GM12878 (cell line): ENCODE measurements around the gene MTO1. TPM values are rescaled to one million over a fixed set of nuclear protein-coding genes. Genes with fewer than 3 reads are reported as not detected.

ENCODE experiments used
- ATAC-seq: fragments of 200-7000 bp; cut with Tn5 transposase; 3 replicates; pipeline ENCODE4 v1.9.1; 2020; ENCODE audit warnings: mild to moderate bottlenecking, moderate library complexity
- BruUV-seq: library from RNA; stranded (reverse); fragments of 400-500 nt; replicated peaks from 2 replicates; lab custom pipeline; 2021; lab: Mats Ljungman, UMichigan
- CTCF ChIA-PET: fragments of 300-600 bp; sonication (Branson Sonifier 250); formaldehyde crosslinking; extraction: SDS; loops from one replicate; lab custom pipeline; 2021; ENCODE audit warnings: inconsistent platforms; lab: Yijun Ruan, JAX
- POLR2A ChIA-PET: fragments of 350-600 bp; formaldehyde crosslinking; extraction: SDS; loops from one replicate; lab custom pipeline; 2021; ENCODE audit warnings: inconsistent platforms; lab: Charles Lee
- RAD21 ChIA-PET: fragments of 300-600 bp; sonication (Branson Sonifier 250); formaldehyde crosslinking; loops from one replicate; lab custom pipeline; 2023; ENCODE audit warnings: antibody characterized with exemption; ENCODE audit not compliant: unreplicated experiment; lab: Charles Lee
- SMC1A ChIA-PET: fragments of 300-600 bp; sonication (Branson Sonifier 250); formaldehyde crosslinking; loops from one replicate; lab custom pipeline; 2023; ENCODE audit not compliant: unreplicated experiment, uncharacterized antibody; lab: Charles Lee
- DNase-seq: peaks from one replicate; pipeline ENCODE4 v3.0.0-alpha.2; 2011; ENCODE audit warnings: low read depth, low spot score
- FAIRE-seq: peaks from 3 replicates; lab custom pipeline; 2011; peaks lifted over from hg19 to GRCh38; lab: Jason Lieb, UNC
- H2AFZ ChIP-seq: 2 replicates; pipeline ENCODE4 v1.6.0; 2011; ENCODE audit warnings: low read depth, low read length, control low read depth; ENCODE audit not compliant: control insufficient read depth
- H3K27ac ChIP-seq: 2 replicates; pipeline ENCODE4 v1.5.1; 2011; ENCODE audit warnings: control low read depth; ENCODE audit not compliant: control insufficient read depth, insufficient read depth
- H3K27me3 ChIP-seq, 2 experiments: replicated peaks in 1 of 2; 2 replicates each; pipeline versions ENCODE4 v1.6.0 to v1.6.1; 2011; ENCODE audit warnings: low read length in 1 of 2; ENCODE audit not compliant: control insufficient read depth in 2 of 2, insufficient read depth in 2 of 2
- H3K36me3 ChIP-seq, 2 experiments: 2 replicates each; pipeline ENCODE4 v1.5.1; 2011; ENCODE audit warnings: low read length in 1 of 2; ENCODE audit not compliant: control insufficient read depth in 2 of 2, insufficient read depth in 2 of 2
- H3K4me1 ChIP-seq: 2 replicates; pipeline ENCODE4 v1.6.1; 2011; ENCODE audit warnings: mild to moderate bottlenecking, low read length, moderate library complexity, mixed read lengths; ENCODE audit not compliant: control insufficient read depth, insufficient read depth
- H3K4me2 ChIP-seq: 2 replicates; pipeline ENCODE4 v1.6.0; 2011; ENCODE audit warnings: control low read depth; ENCODE audit not compliant: control insufficient read depth, insufficient read depth
- H3K4me3 ChIP-seq: fragments of 200-600 bp; sonication (generic); 2 replicates; pipeline ENCODE4 v1.5.1; 2016
- H3K79me2 ChIP-seq: 2 replicates; pipeline ENCODE4 v1.6.0; 2011; ENCODE audit warnings: low read length; ENCODE audit not compliant: control insufficient read depth, insufficient read depth
- H3K9ac ChIP-seq: 2 replicates; pipeline ENCODE4 v1.8.0; 2011; ENCODE audit warnings: low read length, control low read depth, mixed read lengths; ENCODE audit not compliant: control insufficient read depth, insufficient read depth
- H3K9me3 ChIP-seq: replicated peaks from 3 replicates; pipeline ENCODE4 v1.5.1; 2011; ENCODE audit warnings: mild to moderate bottlenecking, low read length; ENCODE audit not compliant: control insufficient read depth, insufficient read depth
- H4K20me1 ChIP-seq: 2 replicates; pipeline ENCODE4 v1.6.0; 2011; ENCODE audit not compliant: control insufficient read depth, insufficient read depth
- ASH2L ChIP-seq: fragments of 300-600, 200-600 bp; sonication (generic); IDR thresholded peaks from 2 replicates; pipeline ENCODE4 v1.6.1; 2017; ENCODE audit warnings: low read depth, mild to moderate bottlenecking, borderline replicate concordance
- BRCA1 ChIP-seq: IDR thresholded peaks from 2 replicates; pipeline ENCODE4 v1.6.1; 2011; ENCODE audit warnings: low read depth, low read length, improper control_type of control experiment
- CBFB ChIP-seq: IDR thresholded peaks from 2 replicates; pipeline ENCODE4 v1.6.1; 2016; ENCODE audit warnings: antibody characterized with exemption, low read depth
- CEBPB ChIP-seq, 2 experiments: fragments of 150-350 bp in 1 of 2; IDR thresholded peaks; 2 replicates each; pipeline ENCODE4 v1.6.1; 2012 to 2014; ENCODE audit warnings: low read depth in 2 of 2, low read length in 2 of 2, borderline replicate concordance in 1 of 2, inconsistent platforms in 1 of 2
- CHD2 ChIP-seq: IDR thresholded peaks from 2 replicates; pipeline ENCODE4 v1.6.1; 2011; ENCODE audit warnings: low read depth, low read length, improper control_type of control experiment, borderline replicate concordance
- GABPA ChIP-seq: IDR thresholded peaks from 2 replicates; pipeline ENCODE4 v1.6.1; 2014; ENCODE audit warnings: antibody characterized with exemption, low read depth, mild to moderate bottlenecking, inconsistent platforms
- HDGF ChIP-seq: fragments of 450-650 bp; IDR thresholded peaks from 2 replicates; pipeline ENCODE4 v1.6.1; 2016; ENCODE audit warnings: antibody characterized with exemption
- KDM1A ChIP-seq: fragments of 200-600 bp; sonication (generic); IDR thresholded peaks from 2 replicates; pipeline ENCODE4 v1.6.1; 2016; ENCODE audit warnings: borderline replicate concordance
- NBN ChIP-seq: fragments of 450-650 bp; IDR thresholded peaks from 2 replicates; pipeline ENCODE4 v1.6.1; 2016
- NFIC ChIP-seq: IDR thresholded peaks from 2 replicates; pipeline ENCODE4 v1.6.1; 2012; ENCODE audit warnings: low read depth, mild to moderate bottlenecking, inconsistent platforms, low read length, moderate library complexity
- NFYA ChIP-seq: IDR thresholded peaks from 2 replicates; pipeline ENCODE4 v1.6.1; 2011; ENCODE audit warnings: low read depth, mild to moderate bottlenecking, low read length, improper control_type of control experiment, borderline replicate concordance
- PML ChIP-seq: IDR thresholded peaks from 2 replicates; pipeline ENCODE4 v1.6.1; 2012; ENCODE audit warnings: low read length, inconsistent platforms
- RAD51 ChIP-seq: fragments of 450-650 bp; IDR thresholded peaks from 2 replicates; pipeline ENCODE4 v1.6.1; 2016; ENCODE audit warnings: moderate library complexity, mild to moderate bottlenecking, inconsistent platforms
- RCOR1 ChIP-seq: conservative IDR thresholded peaks from 2 replicates; pipeline ENCODE4 v1.6.1; 2012; ENCODE audit warnings: low read depth, low read length, improper control_type of control experiment
- SMAD5 ChIP-seq: IDR thresholded peaks from 2 replicates; pipeline ENCODE4 v1.6.1; 2016; ENCODE audit warnings: antibody characterized with exemption, low read depth
- SMC3 ChIP-seq: IDR thresholded peaks from 2 replicates; pipeline ENCODE4 v1.6.1; 2011; ENCODE audit warnings: low read length, improper control_type of control experiment, borderline replicate concordance
- SPI1 ChIP-seq: IDR thresholded peaks from 2 replicates; pipeline ENCODE4 v1.6.1; 2011; ENCODE audit warnings: low read depth, mild to moderate bottlenecking, low read length, moderate library complexity, borderline replicate concordance; ENCODE audit not compliant: insufficient read depth
- SREBF1 ChIP-seq: IDR thresholded peaks from 2 replicates; pipeline ENCODE4 v1.6.1; 2012; ENCODE audit warnings: mild to moderate bottlenecking, low read length
- SUPT20H ChIP-seq: IDR thresholded peaks from 2 replicates; pipeline ENCODE4 v1.6.1; 2011; ENCODE audit warnings: low read depth, mild to moderate bottlenecking, low read length, moderate library complexity, borderline replicate concordance; ENCODE audit not compliant: control insufficient read depth
- ZSCAN29 ChIP-seq: fragments of 450-650 bp; IDR thresholded peaks from 2 replicates; pipeline ENCODE4 v1.6.1; 2017; ENCODE audit warnings: mild to moderate bottlenecking, moderate library complexity
- WGBS: methylation state at CpG from one replicate; pipeline ENCODE4 v1.1.6; 2016; ENCODE audit warnings: low lambda C conversion rate; ENCODE audit not compliant: insufficient replicate concordance, insufficient coverage; ENCODE audit errors: missing lambda C conversion rate; 5-methylcytosine and 5-hydroxymethylcytosine counted together
- in situ Hi-C: fragments of 300-500 bp; cut with MboI; formaldehyde crosslinking; loops from 9 replicates; pipeline ENCODE4 v1.14.3; 2018; ENCODE audit warnings: mixed read lengths
- intact Hi-C: fragments of 100-400 bp; cut with micrococcal nuclease; formaldehyde crosslinking; loops from one replicate; pipeline ENCODE4 v1.14.2; 2022; ENCODE audit not compliant: unreplicated experiment
- polyA plus RNA-seq, 11 experiments: library from polyadenylated mRNA; depleted of rRNA in 4 of 11; unstranded in 6 of 11; stranded (reverse) in 5 of 11; fragments of >200 nt; fragmentation: Nextera tagmentation in 4 of 11; fragmentation: Illumina TruSeq in 1 of 11; extraction: Ambion mirVana in 4 of 11; extraction: Trizol in 1 of 11; gene quantifications; 1 replicate in 1 of 11; 2 replicates in 10 of 11; pipeline versions ENCODE4 v1.2.1 to v1.2.3, GENCODE V29; 2011 to 2016; ENCODE audit warnings: inconsistent platforms in 2 of 11, missing spikeins in 2 of 11, low read depth in 1 of 11
- total RNA-seq, 4 experiments: library from RNA; depleted of rRNA in 3 of 4; stranded (reverse); fragments of >200 nt in 3 of 4; fragmentation: Illumina TruSeq in 1 of 4; extraction: Trizol in 1 of 4; gene quantifications; 2 replicates each; pipeline versions ENCODE4 v1.2.1 to v1.2.3, GENCODE V29; 2013 to 2021
- TF ChIP-seq, protein P1 (sequence below): fragments of 450-650 bp; IDR thresholded peaks from 2 replicates; pipeline ENCODE4 v1.6.1; 2016; ENCODE audit warnings: mild to moderate bottlenecking
- TF ChIP-seq, protein P2 (sequence below): fragments of 450-650 bp; formaldehyde crosslinking; IDR thresholded peaks from 2 replicates; pipeline ENCODE4 v1.4.0; 2020; ENCODE audit warnings: mild to moderate bottlenecking, moderate library complexity

MTO1 gene
- total and polyA plus RNA-seq, 10 of the 15 experiments (the other 5 are each of a cell fraction or from before 2014, with no cell fraction given) = 24.8 to 53.6 (median 33.1) TPM

DNA sequence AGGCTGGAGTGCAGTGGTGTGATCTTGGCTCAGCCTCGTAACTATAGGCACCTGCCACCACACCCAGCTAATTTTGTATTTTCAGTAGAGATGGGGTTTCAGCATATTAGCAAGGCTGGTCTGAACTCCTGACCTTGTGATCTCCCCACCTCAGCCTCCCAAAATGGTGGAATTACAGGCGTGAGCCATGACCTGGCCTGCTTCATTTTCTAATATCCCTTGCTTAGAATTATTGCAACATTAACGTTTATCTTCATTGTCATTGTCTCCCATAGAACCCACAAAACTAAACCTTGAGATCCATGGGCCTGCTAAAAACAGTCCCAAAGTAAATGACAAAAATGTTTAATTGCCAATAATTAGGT, 53.2 kb downstream of the MTO1 start:
- Histone ChIP-seq H3K36me3 (peaks cover 6 to 24% of the 10 kb centered on the region in 2 experiments), H3K4me2 (0 out of 2 replicates have a peak overlapping the region, but pooled peaks have one; percentile 11), H3K27ac (peak overlapping the region; percentile 1; the same call in 1 of the 2 replicates), H3K9me3 (no peaks in the 10 kb centered on the region), H2AFZ (no peak overlapping the region), H3K4me1 (peaks cover 17% of the 10 kb centered on the region), H3K9ac (no peak overlapping the region), H3K27me3 (no peaks in the 10 kb centered on the region), H4K20me1 (peaks cover 3% of the 10 kb centered on the region; the same call in 1 of the 2 replicates), H3K79me2 (peaks cover 32% of the 10 kb centered on the region), H3K4me3 (no peak overlapping the region)
- ChIA-PET RAD21 (interaction anchor here (1.5 to 5.4 kb wide), 6 partner anchors 43 to 138 kb away, joined by 5 to 51 read pairs (median 12); partner anchors contain the start of genes CGAS and MTO1), CTCF (interaction anchor here (1.0 to 5.6 kb wide), 9 partner anchors 10 to 138 kb away, joined by 3 to 127 read pairs (median 9); partner anchors contain the start of genes CGAS and MTO1), SMC1A (interaction anchor here (0.9 to 5.0 kb wide), 11 partner anchors 9 to 218 kb away, joined by 3 to 31 read pairs (median 6); partner anchors contain the start of genes MTO1 and SLC17A5), POLR2A (interaction anchor here (1.1 to 3.2 kb wide), 5 partner anchors 9 to 111 kb away, joined by 4 to 17 read pairs (median 5); partner anchors contain the start of gene MTO1)
- FAIRE-seq = no peak
- no TSS peak for BruUV-seq
- in situ Hi-C loops = loop anchor here (25.0 kb wide), 1 partner anchor 98 kb away; no protein-coding TSS in a partner anchor
- no peak for DNase-seq
- WGBS = 16% methylated on average over 3 of the region's 3 CpGs
- intact Hi-C loops = loop anchor here (1.0 kb wide), 2 partner anchors 96 to 219 kb away; no protein-coding TSS in a partner anchor
- peak; percentile 12 for ATAC-seq
- TF ChIP-seq RCOR1 (no peak), NFYA (no peak), SPI1 (no peak), SUPT20H (no peak), SREBF1 (no peak), RAD51 (no peak), KDM1A (no peak), SMC3 (no peak), ZSCAN29 (no peak), HDGF (no peak), SMAD5 (peak; percentile 2; the same call in 1 of the 2 replicates), CBFB (no peak; the same call in 1 of the 2 replicates), GABPA (no peak), BRCA1 (no peak), CEBPB (IDR thresholded peaks at IDR 0.05; ENCODE audit: borderline replicate concordance in 1 of 2, low read depth in 2 of 2, low read length in 2 of 2) (no peak), CHD2 (no peak), ASH2L (no peak), PML (0 out of 2 replicates have a peak, but pooled peaks have one; percentile 24), NFIC (peak; percentile 57; the same call in 1 of the 2 replicates), NBN (no peak)
- TF ChIP-seq, protein P1, sequence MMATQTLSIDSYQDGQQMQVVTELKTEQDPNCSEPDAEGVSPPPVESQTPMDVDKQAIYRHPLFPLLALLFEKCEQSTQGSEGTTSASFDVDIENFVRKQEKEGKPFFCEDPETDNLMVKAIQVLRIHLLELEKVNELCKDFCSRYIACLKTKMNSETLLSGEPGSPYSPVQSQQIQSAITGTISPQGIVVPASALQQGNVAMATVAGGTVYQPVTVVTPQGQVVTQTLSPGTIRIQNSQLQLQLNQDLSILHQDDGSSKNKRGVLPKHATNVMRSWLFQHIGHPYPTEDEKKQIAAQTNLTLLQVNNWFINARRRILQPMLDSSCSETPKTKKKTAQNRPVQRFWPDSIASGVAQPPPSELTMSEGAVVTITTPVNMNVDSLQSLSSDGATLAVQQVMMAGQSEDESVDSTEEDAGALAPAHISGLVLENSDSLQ = no peak
- TF ChIP-seq, protein P2, sequence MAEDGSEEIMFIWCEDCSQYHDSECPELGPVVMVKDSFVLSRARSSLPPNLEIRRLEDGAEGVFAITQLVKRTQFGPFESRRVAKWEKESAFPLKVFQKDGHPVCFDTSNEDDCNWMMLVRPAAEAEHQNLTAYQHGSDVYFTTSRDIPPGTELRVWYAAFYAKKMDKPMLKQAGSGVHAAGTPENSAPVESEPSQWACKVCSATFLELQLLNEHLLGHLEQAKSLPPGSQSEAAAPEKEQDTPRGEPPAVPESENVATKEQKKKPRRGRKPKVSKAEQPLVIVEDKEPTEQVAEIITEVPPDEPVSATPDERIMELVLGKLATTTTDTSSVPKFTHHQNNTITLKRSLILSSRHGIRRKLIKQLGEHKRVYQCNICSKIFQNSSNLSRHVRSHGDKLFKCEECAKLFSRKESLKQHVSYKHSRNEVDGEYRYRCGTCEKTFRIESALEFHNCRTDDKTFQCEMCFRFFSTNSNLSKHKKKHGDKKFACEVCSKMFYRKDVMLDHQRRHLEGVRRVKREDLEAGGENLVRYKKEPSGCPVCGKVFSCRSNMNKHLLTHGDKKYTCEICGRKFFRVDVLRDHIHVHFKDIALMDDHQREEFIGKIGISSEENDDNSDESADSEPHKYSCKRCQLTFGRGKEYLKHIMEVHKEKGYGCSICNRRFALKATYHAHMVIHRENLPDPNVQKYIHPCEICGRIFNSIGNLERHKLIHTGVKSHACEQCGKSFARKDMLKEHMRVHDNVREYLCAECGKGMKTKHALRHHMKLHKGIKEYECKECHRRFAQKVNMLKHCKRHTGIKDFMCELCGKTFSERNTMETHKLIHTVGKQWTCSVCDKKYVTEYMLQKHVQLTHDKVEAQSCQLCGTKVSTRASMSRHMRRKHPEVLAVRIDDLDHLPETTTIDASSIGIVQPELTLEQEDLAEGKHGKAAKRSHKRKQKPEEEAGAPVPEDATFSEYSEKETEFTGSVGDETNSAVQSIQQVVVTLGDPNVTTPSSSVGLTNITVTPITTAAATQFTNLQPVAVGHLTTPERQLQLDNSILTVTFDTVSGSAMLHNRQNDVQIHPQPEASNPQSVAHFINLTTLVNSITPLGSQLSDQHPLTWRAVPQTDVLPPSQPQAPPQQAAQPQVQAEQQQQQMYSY (CRISPR knock-in tag) = 0 out of 2 replicates have a peak, but pooled peaks have one; percentile 25
